RWPE2 (cell line): Measurements from ENCODE around the gene DNASE2B.

ENCODE experiments used
- ATAC-seq: fragments of 200-7000 bp; cut with Tn5 transposase; 3 replicates; pipeline ENCODE4 v1.9.1; 2021; ENCODE audit warnings: low read depth
- DNase-seq: peaks from one replicate; pipeline ENCODE4 v3.0.0-alpha.2; 2020; ENCODE audit warnings: low spot score
- H3K27ac ChIP-seq: fragments of 450-650 bp; 2 replicates; pipeline ENCODE4 v1.5.1; 2017; ENCODE audit warnings: mild to moderate bottlenecking; ENCODE audit not compliant: poor library complexity, severe bottlenecking
- H3K27me3 ChIP-seq: fragments of 250-450 bp; sonication (Bioruptor Pico); 2 replicates; pipeline ENCODE4 v1.5.1; 2021; ENCODE audit warnings: mild to moderate bottlenecking, moderate library complexity; ENCODE audit not compliant: insufficient read depth, poor library complexity, severe bottlenecking
- H3K36me3 ChIP-seq: fragments of 250-450 bp; sonication (Bioruptor Pico); 2 replicates; pipeline ENCODE4 v1.5.1; 2020; ENCODE audit warnings: low read depth, mild to moderate bottlenecking, moderate library complexity
- H3K4me1 ChIP-seq: fragments of 250-450 bp; sonication (Bioruptor Pico); 2 replicates; pipeline ENCODE4 v1.5.1; 2021; ENCODE audit warnings: mild to moderate bottlenecking, moderate library complexity; ENCODE audit not compliant: insufficient read depth, poor library complexity, severe bottlenecking
- H3K4me3 ChIP-seq: fragments of 250-450 bp; sonication (Bioruptor Pico); 2 replicates; pipeline ENCODE4 v1.5.1; 2021; ENCODE audit warnings: mild to moderate bottlenecking, moderate library complexity; ENCODE audit not compliant: severe bottlenecking
- H3K9me3 ChIP-seq: fragments of 250-450 bp; sonication (Bioruptor Pico); 2 replicates; pipeline ENCODE4 v1.5.1; 2021; ENCODE audit warnings: mild to moderate bottlenecking, moderate library complexity; ENCODE audit not compliant: severe bottlenecking
- CTCF ChIP-seq: fragments of 450-650 bp; IDR thresholded peaks from one replicate; pipeline ENCODE4 v1.5.1; 2017; ENCODE audit warnings: mild to moderate bottlenecking, moderate library complexity; ENCODE audit not compliant: poor library complexity, severe bottlenecking

The DNASE2B gene

GRCh38 chr1:84387480-84388163, 10.7 kb upstream of the DNASE2B start:
- peaks cover 11% of the 10 kb centered on the region for H3K4me1 ChIP-seq
- no peaks in the 10 kb centered on the region for H3K36me3 ChIP-seq
- TF ChIP-seq CTCF: no peak
- H3K27me3 ChIP-seq: no peaks in the 10 kb centered on the region
- H3K4me3 ChIP-seq: no peak overlapping the region
- no peak for DNase-seq
- no peak overlapping the region for H3K27ac ChIP-seq
- ATAC-seq: no peak
- H3K9me3 ChIP-seq: no peaks in the 10 kb centered on the region

- no peaks in the 10 kb centered on the region for H3K9me3 ChIP-seq
- peaks cover 11% of the 10 kb centered on the region for H3K4me1 ChIP-seq
- no peak for DNase-seq
- peak; percentile 83 for ATAC-seq
- H3K27ac ChIP-seq: peak overlapping the region; percentile 7
- no peaks in the 10 kb centered on the region for H3K27me3 ChIP-seq
- H3K4me3 ChIP-seq: no peak overlapping the region
- no peaks in the 10 kb centered on the region for H3K36me3 ChIP-seq
- TF ChIP-seq CTCF: no peak
Observed at GRCh38 chr1:84390226-84390625, 8.1 kb upstream of the DNASE2B start.

GRCh38 chr1:84401156-84401555, 2.9 kb downstream of the DNASE2B start:
- no peak for TF ChIP-seq CTCF
- Histone ChIP-seq H3K4me3 (no peak overlapping the region), H3K36me3 (no peaks in the 10 kb centered on the region), H3K27me3 (no peaks in the 10 kb centered on the region), H3K9me3 (no peaks in the 10 kb centered on the region), H3K4me1 (peaks cover 6% of the 10 kb centered on the region), H3K27ac (no peak overlapping the region)
- DNase-seq (no peak), ATAC-seq (no peak)

GRCh38 chr1:84402060-84402459, 3.8 kb downstream of the DNASE2B start:
- Histone ChIP-seq H3K27ac (no peak overlapping the region), H3K27me3 (no peaks in the 10 kb centered on the region), H3K36me3 (no peaks in the 10 kb centered on the region), H3K4me1 (peaks cover 10% of the 10 kb centered on the region), H3K9me3 (no peaks in the 10 kb centered on the region), H3K4me3 (no peak overlapping the region)
- DNase-seq (no peak), ATAC-seq (peak; percentile 78; the same call in 2 of the 3 replicates)
- TF ChIP-seq CTCF: no peak

- DNase-seq (no peak), ATAC-seq (no peak)
- no peak overlapping the region for H3K4me3 ChIP-seq
- peaks cover 10% of the 10 kb centered on the region for H3K4me1 ChIP-seq
- H3K27ac ChIP-seq: no peak overlapping the region
- H3K27me3 ChIP-seq: no peaks in the 10 kb centered on the region
- no peak for TF ChIP-seq CTCF
- H3K9me3 ChIP-seq: no peaks in the 10 kb centered on the region
- H3K36me3 ChIP-seq: no peaks in the 10 kb centered on the region
Observed at GRCh38 chr1:84402501-84402900, 4.2 kb downstream of the DNASE2B start.
